C4-2B (cell line): ENCODE results near the gene FBXO45.
"Not testable (repeated sequence)": the region's sequence is repeated elsewhere in the genome, so short reads cannot be mapped to it uniquely, and the experiment has no call there.

Experiments used
- CTCF ChIP-seq: fragments of 450-650 bp; conservative IDR thresholded peaks from 2 replicates; pipeline ENCODE4 v1.5.1; 2017; ENCODE audit warnings: mild to moderate bottlenecking
- ZFX ChIP-seq: fragments of 450-650 bp; IDR thresholded peaks from 2 replicates; pipeline ENCODE4 v1.6.1; 2017

GRCh38 chr3:196597971-196598733 is 29.7 kb downstream of the FBXO45 start:
- TF ChIP-seq CTCF, ZFX: not testable (repeated sequence)
